Ovary (tissue), 9 donors: ENCODE data around the gene MSI2. TPM values are rescaled to one million over a fixed set of nuclear protein-coding genes. Genes with fewer than 3 reads are reported as not detected.
A peak's percentile ranks its signal among the peaks of the same experiment; 100 is the strongest.

ENCODE experiments used
- DNase-seq, 5 donors: peaks; one replicate each; pipeline ENCODE4 v3.0.0-alpha.2; 2019 to 2020
- H3K27ac ChIP-seq, 2 donors: fragments of 200-600 bp; one replicate each; pipeline versions ENCODE4 v1.5.1 to v1.8.0; 2019 to 2022
- H3K27me3 ChIP-seq: fragments of 200-600 bp; one replicate; pipeline ENCODE4 v1.8.0; 2022
- H3K36me3 ChIP-seq: fragments of 200-600 bp; sonication (generic); one replicate; pipeline ENCODE4 v1.5.1; 2019
- H3K4me1 ChIP-seq: one replicate; pipeline ENCODE4 v1.8.1; 2013; ENCODE audit warnings: mild to moderate bottlenecking, moderate library complexity; ENCODE audit not compliant: insufficient read depth
- H3K4me3 ChIP-seq: fragments of 200-600 bp; sonication (generic); one replicate; pipeline ENCODE4 v1.5.1; 2017
- H3K9me3 ChIP-seq, 2 donors: fragments of 200-600 bp in 1 of 2; sonication (generic) in 1 of 2; one replicate each; pipeline versions ENCODE4 v1.5.1 to v1.8.1; 2013 to 2019; ENCODE audit warnings: mild to moderate bottlenecking in 1 of 2, moderate library complexity in 1 of 2
- EP300 ChIP-seq: sonication (generic); formaldehyde crosslinking; IDR thresholded peaks from one replicate; pipeline ENCODE4 v1.6.1; 2017; ENCODE audit warnings: antibody characterized with exemption
- POLR2A ChIP-seq: fragments of 450-650 bp; IDR thresholded peaks from one replicate; pipeline ENCODE4 v1.6.1; 2017; ENCODE audit warnings: antibody characterized with exemption, mild to moderate bottlenecking, moderate library complexity
- WGBS, 3 donors: extraction: QIAGEN DNeasy Blood & Tissue Kit in 1 of 3; methylation state at CpG; one replicate each; pipeline versions ENCODE4 v1.1.5 to v1.1.7; 2013 to 2017; 5-methylcytosine and 5-hydroxymethylcytosine counted together
- intact Hi-C, 4 donors: fragments of 100-400 bp; cut with DNase I; formaldehyde crosslinking; loops; one replicate each; pipeline versions ENCODE4 v1.11.0 to v1.15.1; 2022 to 2023
- polyA plus RNA-seq, 2 donors: library from polyadenylated mRNA; stranded (reverse); fragments of 200-250 nt in 1 of 2; fragments of 350-450 nt in 1 of 2; fragmentation: Illumina TruSeq in 1 of 2; extraction: RNeasy Lipid Tissue Mini Kit (QIAGEN cat#74804) in 1 of 2; gene quantifications; one replicate each; pipeline ENCODE4 v1.2.3, GENCODE V29; 2013 to 2014
- total RNA-seq, 7 donors: library from RNA; depleted of rRNA in 2 of 7; stranded (reverse); fragments of >200 nt in 2 of 7; fragmentation: NEBNext Ultra II Directional in 3 of 7; extraction: Animal tissue kit (Norgen Biotek cat#: 25700) in 3 of 7; gene quantifications; one replicate each; pipeline versions ENCODE4 v1.1.0 to v1.2.4, GENCODE V29; 2016 to 2023
- TF ChIP-seq, protein P1 (sequence below), 3 donors: fragments of 450-650 bp in 2 of 3; fragments of 200-600 bp in 1 of 3; IDR thresholded peaks; one replicate each; pipeline versions ENCODE4 v1.5.1 to v1.8.0; 2016 to 2022; ENCODE audit warnings: antibody characterized with exemption in 3 of 3, mild to moderate bottlenecking in 1 of 3
- donor health status: DM: no; HTN: no; CAD: no; lungs with moderate emphysema.
- donor health status: DM: no; HTN: no; CAD: no.
- donor health status: Bipolar disorder and iron deficiency.
- donor health status: DM: yes; HTN: yes; CAD: no.
- donor health status: DM: no; HTN: no; CAD: no.
- donor health status: DM: yes; HTN: yes; CAD: no.

The MSI2 gene
- total and polyA plus RNA-seq, 9 donors: 43.1 to 199 (median 120) TPM

- intact Hi-C loops: loop anchor here in 1 of 4 donors (10.0 kb wide), 2 partner anchors 135 to 365 kb away; partner anchors contain the start of gene CCDC182
- H3K4me3 ChIP-seq: no peak overlapping the region
- H3K36me3 ChIP-seq: no peaks in the 10 kb centered on the region
- TF ChIP-seq, protein P1, sequence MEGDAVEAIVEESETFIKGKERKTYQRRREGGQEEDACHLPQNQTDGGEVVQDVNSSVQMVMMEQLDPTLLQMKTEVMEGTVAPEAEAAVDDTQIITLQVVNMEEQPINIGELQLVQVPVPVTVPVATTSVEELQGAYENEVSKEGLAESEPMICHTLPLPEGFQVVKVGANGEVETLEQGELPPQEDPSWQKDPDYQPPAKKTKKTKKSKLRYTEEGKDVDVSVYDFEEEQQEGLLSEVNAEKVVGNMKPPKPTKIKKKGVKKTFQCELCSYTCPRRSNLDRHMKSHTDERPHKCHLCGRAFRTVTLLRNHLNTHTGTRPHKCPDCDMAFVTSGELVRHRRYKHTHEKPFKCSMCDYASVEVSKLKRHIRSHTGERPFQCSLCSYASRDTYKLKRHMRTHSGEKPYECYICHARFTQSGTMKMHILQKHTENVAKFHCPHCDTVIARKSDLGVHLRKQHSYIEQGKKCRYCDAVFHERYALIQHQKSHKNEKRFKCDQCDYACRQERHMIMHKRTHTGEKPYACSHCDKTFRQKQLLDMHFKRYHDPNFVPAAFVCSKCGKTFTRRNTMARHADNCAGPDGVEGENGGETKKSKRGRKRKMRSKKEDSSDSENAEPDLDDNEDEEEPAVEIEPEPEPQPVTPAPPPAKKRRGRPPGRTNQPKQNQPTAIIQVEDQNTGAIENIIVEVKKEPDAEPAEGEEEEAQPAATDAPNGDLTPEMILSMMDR (IDR thresholded peaks at IDR 0.05): no peak
- no peak for TF ChIP-seq POLR2A
- no peak for TF ChIP-seq EP300
- WGBS, 3 donors: 85 to 94% (median 92%) methylated on average over 13 of the region's 13 CpGs
- H3K4me1 ChIP-seq: peaks cover 10% of the 10 kb centered on the region
- no peak overlapping the region for H3K27ac ChIP-seq
- H3K27me3 ChIP-seq: no peaks in the 10 kb centered on the region
- H3K9me3 ChIP-seq: no peaks in the 10 kb centered on the region
- DNase-seq: no peak
Observed at GRCh38 chr17:57609878-57610270, 353.6 kb downstream of the MSI2 start.

GRCh38 chr17:57612202-57613071 is 356.1 kb downstream of the MSI2 start:
- H3K4me1 ChIP-seq: no peaks in the 10 kb centered on the region
- WGBS, 3 donors: 89 to 98% (median 93%) methylated on average over 7 to 12 of the region's 12 CpGs
- no peaks in the 10 kb centered on the region for H3K9me3 ChIP-seq
- H3K36me3 ChIP-seq: no peaks in the 10 kb centered on the region
- H3K27ac ChIP-seq: no peak overlapping the region
- DNase-seq: peak in 1 of 5 donors; percentile 7
- intact Hi-C loops: no loop called here
- no peak overlapping the region for H3K4me3 ChIP-seq
- no peaks in the 10 kb centered on the region for H3K27me3 ChIP-seq
- no peak for TF ChIP-seq POLR2A
- TF ChIP-seq, protein P1 (IDR thresholded peaks at IDR 0.05): no peak
- no peak for TF ChIP-seq EP300

- no peaks in the 10 kb centered on the region for H3K27me3 ChIP-seq
- 92 to 96% (median 94%) methylated on average over 3 of the region's 3 CpGs for WGBS, 3 donors
- TF ChIP-seq, protein P1 (IDR thresholded peaks at IDR 0.05): no peak
- TF ChIP-seq EP300 (no peak), POLR2A (no peak)
- H3K4me1 ChIP-seq: no peaks in the 10 kb centered on the region
- H3K4me3 ChIP-seq: no peak overlapping the region
- no peak for DNase-seq
- no peaks in the 10 kb centered on the region for H3K9me3 ChIP-seq
- no peak overlapping the region for H3K27ac ChIP-seq
- intact Hi-C loops: no loop called here
- H3K36me3 ChIP-seq: no peaks in the 10 kb centered on the region
Observed at GRCh38 chr17:57614742-57615141, 358.4 kb downstream of the MSI2 start.

- Histone ChIP-seq H3K36me3 (no peaks in the 10 kb centered on the region), H3K4me1 (no peaks in the 10 kb centered on the region), H3K4me3 (no peak overlapping the region), H3K27ac (no peak overlapping the region), H3K9me3 (no peaks in the 10 kb centered on the region), H3K27me3 (no peaks in the 10 kb centered on the region)
- 88 to 92% (median 89%) methylated on average over 13 of the region's 13 CpGs for WGBS, 3 donors
- intact Hi-C loops: no loop called here
- peak in 1 of 5 donors; percentile 20 for DNase-seq
- TF ChIP-seq POLR2A (no peak), EP300 (no peak)
- TF ChIP-seq, protein P1 (IDR thresholded peaks at IDR 0.05): no peak
Observed at GRCh38 chr17:57615836-57616757, 359.8 kb downstream of the MSI2 start.
